HG03342 (cell line): ENCODE data around the gene ZNF549.

Experiments
- ATAC-seq: cut with Tn5 transposase; IDR thresholded peaks from one replicate; pipeline ENCODE4 v1.9.1; 2021; ENCODE audit warnings: mild to moderate bottlenecking, moderate library complexity; ENCODE audit not compliant: unreplicated experiment

ZNF549 gene

DNA sequence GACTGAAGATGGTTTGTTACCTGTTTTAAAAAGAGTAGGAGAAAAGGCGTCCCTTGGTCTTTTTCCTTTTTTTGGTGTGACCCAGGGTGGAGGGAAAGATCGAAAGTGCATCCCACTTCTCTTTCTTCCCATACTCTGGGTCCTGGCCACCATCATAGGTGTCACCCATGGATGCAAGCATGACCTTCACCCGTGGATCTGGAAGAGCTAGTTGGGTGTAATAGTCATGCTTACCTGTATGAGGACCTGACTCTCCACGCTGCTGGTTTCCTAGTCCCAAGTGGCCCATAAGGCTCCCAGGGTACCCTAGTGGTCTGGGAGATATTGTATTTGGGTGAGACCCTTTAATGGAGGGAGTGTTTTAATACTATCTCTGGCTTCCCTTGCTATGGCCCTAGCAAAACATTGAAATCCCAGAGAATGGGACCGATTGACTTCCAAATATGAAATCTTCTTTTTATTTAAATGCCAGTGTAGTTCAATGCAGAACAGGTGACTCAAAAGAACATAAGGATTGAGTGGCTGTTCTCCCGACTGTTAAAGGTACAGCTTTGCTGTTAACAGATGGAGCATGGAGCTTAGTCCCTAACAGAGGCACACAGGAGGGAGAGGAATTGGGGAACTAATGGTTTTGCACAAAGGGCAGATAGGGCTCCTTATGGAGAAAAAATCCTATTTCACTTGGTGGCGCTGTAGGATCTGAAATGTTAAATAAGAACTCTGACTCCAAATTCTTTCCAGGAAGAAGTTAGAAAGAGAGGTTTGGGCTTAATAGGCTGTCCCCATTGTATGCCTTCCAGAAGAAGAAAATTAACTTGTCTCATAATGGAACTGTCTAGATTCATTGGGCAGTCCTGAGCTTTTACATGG, 39.5 kb downstream of the ZNF549 start:
- no peak for ATAC-seq

DNA sequence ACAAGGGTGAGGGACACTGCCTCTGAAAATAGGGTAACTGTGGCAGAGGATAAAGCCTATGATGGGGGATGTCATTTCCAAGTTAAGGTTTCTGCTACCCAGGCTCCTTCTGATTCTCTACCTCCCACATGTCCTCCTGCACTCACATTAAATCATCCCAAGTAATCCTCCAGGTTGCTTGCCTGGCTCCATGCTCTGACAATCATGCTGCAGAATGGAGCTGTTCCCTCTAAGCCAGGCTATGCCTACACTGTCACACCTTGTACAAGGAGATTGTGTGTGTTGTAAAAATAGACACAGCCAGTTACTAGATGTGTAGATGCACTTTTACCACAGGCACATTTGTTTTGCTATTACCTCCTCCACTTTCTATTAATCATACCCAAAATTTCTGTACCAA, 43.6 kb downstream of the ZNF549 start:
- no peak for ATAC-seq

DNA sequence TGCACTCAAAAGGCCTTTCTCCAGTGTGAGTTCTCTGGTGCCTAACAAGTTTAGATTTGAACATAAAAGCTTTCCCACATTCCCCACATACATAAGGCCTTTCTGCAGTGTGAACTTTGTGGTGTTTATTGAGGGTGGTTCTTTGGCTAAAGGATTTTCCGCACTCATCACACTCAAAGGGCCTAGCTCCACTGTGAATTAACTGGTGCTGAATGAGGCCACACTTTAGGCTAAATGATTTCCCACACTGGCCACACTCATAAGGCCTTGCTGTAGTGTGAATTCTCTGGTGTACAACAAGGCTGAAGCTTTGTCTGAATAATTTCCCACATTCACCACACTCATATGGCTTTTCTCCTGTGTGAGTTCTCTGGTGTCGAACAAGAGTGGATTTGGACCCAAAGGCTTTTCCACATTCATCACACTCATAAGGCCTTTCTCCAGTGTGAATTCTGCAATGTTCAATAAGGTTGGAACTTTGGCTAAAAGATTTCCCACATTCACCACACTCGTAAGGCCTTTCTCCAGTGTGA, 45.3 kb downstream of the ZNF549 start:
- no peak for ATAC-seq

DNA sequence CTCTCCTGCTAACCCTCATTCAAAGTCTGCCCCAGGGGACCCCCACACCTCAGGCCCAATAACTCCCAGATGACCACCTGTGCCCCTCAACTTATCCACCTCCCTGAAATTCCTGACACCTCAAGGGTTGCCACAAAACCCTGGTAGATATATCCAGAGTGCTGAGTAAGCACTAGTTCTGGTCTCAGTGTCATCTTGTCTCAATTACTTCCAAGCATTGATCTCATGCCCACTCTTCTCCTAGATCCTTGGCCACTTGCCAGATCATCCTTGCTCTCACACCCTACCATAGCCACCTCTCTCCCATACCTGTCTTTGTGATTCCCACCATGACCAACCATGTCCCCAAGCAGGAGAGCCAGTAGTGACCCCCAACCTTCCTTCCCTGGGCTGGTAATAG, 49.5 kb downstream of the ZNF549 start:
- no peak for ATAC-seq

DNA sequence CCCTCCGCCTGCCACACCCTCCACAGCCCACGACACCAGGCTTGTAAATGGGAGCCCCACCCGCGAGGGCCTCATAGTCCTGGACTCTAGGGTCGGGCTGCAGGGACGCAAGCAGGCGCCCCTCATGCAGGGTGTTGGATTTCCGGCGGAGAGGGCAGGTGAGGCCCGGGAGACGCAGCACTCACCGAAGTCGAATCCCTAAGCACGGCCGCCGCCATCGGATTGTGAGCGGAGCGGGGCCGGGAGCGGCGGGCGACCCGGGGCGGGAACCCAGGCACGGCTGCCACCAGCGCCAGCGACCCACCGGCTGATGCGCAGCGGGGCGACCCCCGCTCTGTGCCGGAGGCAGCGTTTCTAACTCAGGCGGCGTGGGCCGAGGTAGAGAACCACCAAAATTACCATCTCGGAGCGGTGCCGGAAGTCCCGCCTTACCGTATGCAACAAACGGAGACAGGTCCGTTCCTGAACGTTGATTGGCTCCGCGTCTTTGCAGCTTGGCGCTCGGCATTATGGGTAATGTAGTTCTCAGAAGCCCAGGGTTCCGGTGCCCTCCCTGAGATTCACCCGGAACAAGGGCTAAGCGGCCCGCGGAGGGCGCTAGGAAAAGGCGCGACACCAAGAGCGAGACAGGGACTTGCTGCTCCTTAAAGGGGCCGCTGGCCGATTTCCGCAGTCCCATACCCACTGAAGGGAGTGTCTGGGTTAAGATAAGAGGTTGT, 51.5 kb downstream of the ZNF549 start, which contains the start of gene ZNF416:
TSS of gene ZNF416 (minus strand) at position 425 of the 719 bp plus-strand sequence. CDS start at position 218, 207 bp downstream.
- ATAC-seq, result peak; percentile 89

DNA sequence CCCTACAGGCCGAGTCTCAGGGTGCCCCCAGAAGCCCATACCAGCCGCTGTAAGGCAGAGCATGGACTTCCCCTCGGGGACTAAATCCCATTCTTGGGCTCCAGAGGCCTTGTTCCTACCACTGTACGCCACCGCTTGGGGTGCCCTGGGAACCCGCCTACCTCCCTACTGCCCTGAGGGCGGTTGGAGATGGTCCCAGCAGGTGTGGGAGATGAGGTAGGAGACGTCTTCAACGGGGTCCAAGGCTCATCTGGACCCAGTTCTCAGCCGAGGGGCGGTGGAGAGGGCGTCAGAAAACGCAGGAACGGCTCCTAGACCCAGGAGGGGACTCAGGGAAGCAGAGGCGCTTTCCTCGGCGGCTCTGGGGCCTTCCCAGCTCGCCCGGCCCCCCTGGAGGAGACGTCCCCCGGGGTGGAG, 56.0 kb downstream of the ZNF549 start:
- no peak for ATAC-seq

DNA sequence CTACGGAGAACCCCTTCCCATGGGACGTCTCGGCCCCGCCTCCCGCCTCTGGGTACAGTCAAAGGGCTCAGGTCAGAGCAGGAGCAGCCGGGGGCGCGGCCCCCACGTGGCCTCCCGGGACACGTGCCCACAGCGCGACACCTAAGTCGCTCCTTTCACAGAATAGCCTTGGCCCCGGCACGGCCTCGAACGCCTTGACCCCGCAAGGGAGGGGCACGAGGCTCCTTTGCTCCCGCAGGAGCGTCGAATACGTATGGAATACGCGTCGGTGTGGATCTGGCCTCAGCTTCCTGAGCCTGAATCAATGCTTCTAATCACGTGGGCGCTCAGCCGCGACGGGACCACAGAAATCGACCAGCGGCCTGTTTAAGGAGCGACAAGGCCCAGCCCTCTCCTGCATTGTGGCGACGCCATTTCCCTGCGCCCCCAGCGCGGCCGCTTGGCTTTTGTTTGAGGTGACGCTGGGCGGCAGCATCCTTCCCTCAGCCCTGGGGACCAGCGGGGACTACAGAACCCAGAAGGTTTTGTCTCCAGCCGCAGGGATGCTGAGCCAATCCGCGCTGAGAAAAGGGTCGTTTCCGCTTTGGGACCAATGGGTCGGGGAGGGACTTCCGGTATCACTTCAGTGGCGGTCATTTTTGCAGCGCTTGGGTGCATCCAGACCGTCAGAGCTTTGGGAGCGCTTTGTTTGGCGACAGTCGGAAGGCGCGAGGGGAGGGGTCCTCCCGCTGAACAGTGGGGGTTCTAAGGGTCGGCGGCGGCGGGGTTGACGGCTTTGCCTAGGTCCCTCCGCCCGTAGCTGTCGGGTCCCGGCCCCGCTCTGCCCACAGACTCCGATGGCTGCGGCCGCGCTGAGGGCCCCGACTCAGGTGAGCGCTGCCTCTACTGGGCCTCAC, 56.6 kb downstream of the ZNF549 start, which contains the start of gene ZIK1:
TSS of gene ZIK1 (plus strand) at position 625 of the 896 bp plus-strand sequence. CDS start at position 837, 212 bp downstream.
- ATAC-seq, result peak; percentile 86

DNA sequence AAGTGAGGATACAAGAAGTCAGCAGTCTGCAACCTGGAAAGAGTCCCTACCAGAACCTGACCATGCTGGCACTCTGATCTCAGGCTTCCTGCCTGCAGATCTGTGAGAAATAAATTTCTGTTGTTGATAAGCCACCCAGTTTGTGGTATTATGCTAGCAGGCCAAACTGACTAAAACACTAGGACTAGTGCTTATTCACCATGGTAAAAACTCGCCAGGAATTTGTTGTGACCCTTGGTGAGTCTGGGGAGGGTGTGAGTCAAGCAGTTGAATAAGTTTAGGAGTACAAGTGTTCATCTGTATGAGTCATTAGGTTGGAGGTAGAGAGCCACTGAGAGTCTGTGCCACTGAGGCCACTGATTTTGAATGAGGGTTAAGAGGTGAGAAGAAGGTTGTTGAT, 60.4 kb downstream of the ZNF549 start:
- no peak for ATAC-seq

DNA sequence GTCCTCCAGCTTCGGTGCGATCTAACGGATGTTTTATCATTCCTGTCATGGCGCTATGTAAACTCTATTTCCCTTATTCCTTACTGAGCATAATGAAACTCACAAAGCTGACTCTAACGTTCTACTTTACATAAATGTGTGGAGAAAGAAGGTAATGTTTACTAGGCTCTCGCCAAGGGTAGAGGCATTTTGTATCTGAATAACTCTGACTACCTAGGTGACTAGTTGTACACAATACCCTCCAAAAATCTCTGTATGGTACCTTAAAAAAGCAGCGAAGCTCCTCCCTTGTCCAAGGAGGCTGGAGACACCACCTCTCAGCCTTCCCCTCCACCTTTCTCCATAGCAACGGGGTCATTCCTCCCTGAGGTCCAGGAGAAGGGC, 72.2 kb downstream of the ZNF549 start:
- ATAC-seq, result peak; percentile 24

DNA sequence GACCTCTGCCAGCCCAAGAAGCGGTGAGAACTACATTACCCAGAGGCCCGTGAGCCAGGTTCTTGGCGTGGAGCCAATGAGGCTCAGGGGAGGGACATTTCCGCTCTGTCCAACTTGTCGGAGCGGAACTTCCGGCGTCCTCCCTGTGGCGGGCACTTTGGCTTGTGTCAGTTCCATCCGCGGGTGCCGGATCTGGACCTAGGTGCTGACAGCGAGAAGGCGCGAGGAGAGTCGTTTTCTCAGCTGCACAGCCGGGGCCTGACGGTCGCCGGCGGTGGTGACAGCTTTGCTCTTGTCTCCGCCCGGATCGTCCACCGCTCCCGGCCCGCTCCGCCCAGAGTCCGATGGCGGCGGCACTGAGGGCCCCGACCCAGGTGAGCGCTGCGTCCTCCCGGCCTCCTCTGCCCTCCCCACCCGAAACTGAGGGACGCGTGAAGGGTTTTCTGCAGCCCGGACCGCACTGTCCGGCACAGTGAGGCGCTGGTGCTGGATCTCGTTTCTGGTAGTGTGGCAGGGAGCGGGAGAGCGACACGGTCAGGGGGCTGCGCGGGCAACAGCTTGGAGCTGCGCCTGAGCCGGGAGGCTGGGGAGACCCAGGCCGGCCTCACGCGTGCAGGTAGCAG, 72.7 kb downstream of the ZNF549 start, which contains the start of gene ZNF530:
TSS of gene ZNF530 (plus strand) at position 125 of the 623 bp plus-strand sequence. CDS start 4,461 bp downstream, outside the sequence.
- ATAC-seq, result peak; percentile 91

DNA sequence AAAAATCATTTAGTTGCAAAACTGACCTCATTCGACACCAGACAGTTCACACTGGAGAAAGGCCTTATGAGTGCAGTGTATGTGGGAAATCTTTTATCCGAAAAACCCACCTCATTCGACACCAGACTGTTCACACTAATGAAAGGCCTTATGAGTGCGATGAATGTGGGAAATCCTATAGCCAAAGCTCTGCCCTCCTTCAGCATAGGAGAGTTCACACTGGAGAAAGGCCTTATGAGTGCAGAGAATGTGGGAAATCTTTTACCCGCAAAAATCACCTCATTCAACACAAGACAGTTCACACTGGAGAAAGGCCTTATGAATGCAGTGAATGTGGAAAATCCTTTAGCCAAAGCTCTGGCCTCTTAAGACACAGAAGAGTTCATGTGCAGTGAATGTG, 79.8 kb downstream of the ZNF549 start:
- no peak for ATAC-seq
